Astrocyte of the spinal cord (primary cell): Measurements from ENCODE around the gene ZSCAN2.
"Not testable (repeated sequence)": the region's sequence is repeated elsewhere in the genome, so short reads cannot be mapped to it uniquely, and the experiment has no call there.

Source experiments
- DNase-seq: peaks from one replicate; pipeline ENCODE4 v3.0.0; 2011; ENCODE audit warnings: low read depth, low spot score
- H3K4me3 ChIP-seq: 2 replicates; pipeline ENCODE4 v1.5.1; 2011; ENCODE audit warnings: low read depth, mild to moderate bottlenecking, low read length, moderate library complexity
- in situ Hi-C: cut with HindIII; loops from 2 replicates; pipeline ENCODE4 v1.10.0; 2017; ENCODE audit warnings: low sequenced_read_pairs
- TF ChIP-seq, protein P1 (sequence below): IDR thresholded peaks from 2 replicates; pipeline ENCODE4 v1.5.1; 2012; ENCODE audit warnings: low read depth, mild to moderate bottlenecking, low read length, inconsistent platforms

ZSCAN2 gene

DNA sequence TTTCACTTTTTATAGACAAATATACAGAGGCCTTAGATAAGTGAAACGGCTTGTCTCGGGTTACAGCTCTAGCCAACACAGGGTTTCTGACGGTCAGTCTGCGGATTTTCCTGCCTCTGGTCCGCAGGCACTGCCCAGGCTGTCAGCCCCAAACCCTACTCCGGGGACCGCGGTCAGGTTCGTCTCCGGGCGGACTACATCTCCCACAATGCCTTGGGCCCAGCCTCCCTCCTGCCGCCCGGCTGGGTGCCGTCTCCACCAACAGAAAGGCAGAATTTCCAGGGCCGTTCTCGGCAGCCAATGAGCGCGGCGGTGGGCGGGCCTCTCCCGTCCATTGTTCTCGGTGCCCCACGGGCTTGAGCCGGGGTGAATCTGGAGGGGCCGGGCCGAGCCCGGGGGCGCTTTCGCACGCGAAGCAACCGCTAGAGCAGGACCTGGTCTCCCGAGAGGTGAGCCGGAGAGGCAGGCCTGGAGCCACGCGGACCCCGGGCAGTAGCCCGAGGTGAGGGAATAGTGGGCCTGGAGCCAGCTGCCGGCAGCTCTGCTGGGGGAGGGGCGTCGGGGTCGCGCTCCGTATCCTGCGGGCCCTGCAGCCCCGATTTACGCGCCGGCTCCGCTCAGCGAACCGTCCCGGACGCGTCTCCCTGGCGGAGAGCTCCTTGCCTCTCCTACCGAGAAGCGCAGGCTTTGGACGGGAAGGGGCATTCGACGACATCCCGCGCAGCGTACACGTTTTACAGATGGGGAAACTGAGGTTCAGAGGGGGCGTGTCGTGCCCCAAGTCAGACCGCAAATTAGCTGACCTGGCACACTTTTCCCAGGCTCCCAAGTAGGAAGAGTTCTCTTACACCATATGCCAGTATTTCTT is at the start of gene ZSCAN2:
TSS of gene ZSCAN2 (plus strand) at position 323 of the 868 bp plus-strand sequence. CDS start 2,919 bp downstream, outside the sequence.
- TF ChIP-seq, protein P1, sequence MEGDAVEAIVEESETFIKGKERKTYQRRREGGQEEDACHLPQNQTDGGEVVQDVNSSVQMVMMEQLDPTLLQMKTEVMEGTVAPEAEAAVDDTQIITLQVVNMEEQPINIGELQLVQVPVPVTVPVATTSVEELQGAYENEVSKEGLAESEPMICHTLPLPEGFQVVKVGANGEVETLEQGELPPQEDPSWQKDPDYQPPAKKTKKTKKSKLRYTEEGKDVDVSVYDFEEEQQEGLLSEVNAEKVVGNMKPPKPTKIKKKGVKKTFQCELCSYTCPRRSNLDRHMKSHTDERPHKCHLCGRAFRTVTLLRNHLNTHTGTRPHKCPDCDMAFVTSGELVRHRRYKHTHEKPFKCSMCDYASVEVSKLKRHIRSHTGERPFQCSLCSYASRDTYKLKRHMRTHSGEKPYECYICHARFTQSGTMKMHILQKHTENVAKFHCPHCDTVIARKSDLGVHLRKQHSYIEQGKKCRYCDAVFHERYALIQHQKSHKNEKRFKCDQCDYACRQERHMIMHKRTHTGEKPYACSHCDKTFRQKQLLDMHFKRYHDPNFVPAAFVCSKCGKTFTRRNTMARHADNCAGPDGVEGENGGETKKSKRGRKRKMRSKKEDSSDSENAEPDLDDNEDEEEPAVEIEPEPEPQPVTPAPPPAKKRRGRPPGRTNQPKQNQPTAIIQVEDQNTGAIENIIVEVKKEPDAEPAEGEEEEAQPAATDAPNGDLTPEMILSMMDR = no peak
- in situ Hi-C loops = no loop called here
- DNase-seq = peak; percentile 95
- H3K4me3 ChIP-seq = peak within 1 kb of the TSS; percentile 63

DNA sequence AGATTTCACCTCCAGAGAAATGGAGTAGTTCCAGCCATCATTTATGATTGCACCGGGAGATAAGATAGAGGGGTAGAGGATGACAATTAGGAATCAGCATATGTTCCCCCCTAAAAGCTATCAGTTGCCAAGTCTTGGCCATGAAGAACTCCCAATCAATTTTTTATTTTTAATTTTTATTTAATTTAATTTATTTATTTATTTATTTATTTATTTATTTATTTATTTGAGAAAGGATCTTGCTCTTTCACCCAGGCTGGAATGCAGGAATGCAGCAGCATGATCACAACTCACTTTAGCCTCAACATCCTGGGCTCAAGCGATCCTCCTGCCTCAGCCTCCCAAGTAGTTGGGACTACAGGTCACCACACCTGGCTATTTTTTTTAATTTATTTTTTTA is 49.2 kb upstream of the ZSCAN2 start:
- H3K4me3 ChIP-seq, in situ Hi-C loops, DNase-seq: not testable (repeated sequence)

DNA sequence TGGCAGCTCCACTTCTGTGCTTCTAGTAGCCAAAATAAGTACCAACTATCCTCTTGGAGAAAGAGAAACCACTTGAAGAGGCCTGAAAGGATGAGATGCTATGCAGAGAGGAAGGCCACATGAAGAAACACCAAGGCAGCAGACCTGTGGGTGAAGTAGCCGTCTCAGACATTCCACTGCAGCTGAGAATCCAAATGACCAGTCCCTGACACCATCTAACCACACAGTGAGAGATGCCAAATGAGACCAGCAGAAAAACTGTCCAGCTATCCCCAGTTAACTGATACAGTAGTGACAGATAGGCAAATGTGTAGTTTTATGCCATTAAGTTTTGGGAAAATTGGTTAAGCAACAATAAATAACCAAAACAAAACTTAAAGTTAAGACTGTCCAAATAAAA is 47.9 kb upstream of the ZSCAN2 start:
- peak; percentile 28 for DNase-seq

DNA sequence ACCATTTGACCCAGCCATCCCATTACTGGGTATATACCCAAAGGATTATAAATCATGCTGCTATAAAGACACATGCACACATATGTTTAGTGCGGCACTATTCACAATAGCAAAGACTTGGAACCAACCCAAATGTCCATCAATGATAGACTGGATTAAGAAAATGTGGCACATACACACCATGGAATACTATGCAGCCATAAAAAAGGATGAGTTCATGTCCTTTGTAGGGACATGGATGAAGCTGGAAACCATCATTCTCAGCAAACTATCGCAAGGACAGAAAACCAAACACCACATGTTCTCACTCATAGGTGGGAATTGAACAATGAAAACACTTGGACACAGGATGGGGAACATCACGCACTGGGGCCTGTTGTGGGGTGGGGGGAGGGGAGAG is 44.1 kb upstream of the ZSCAN2 start:
- in situ Hi-C loops, DNase-seq: not testable (repeated sequence)

More for the DNA sequence above, 47.9 kb upstream of the ZSCAN2 start:
- TF ChIP-seq, protein P1 = no peak
- in situ Hi-C loops = no loop called here
- no peak overlapping the region for H3K4me3 ChIP-seq

DNA sequence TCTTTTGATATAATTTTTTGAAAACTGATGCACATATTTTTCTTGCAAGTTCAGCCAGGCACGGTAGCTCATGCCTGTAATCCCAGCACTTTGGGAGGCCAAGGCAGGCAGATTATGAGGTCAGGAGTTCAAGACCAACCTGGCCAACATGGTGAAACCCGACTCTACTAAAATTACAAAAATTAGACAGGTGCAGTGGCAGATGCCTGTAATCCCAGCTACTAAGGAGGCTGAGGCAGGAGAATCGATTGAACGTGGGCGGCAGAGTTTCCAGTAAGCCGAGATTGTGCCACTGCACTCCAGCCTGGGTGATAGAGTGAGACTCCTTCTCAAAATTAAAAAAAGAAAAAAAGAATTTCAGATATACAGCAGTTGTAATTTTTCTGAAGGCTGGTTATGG is 32.8 kb upstream of the ZSCAN2 start:
- H3K4me3 ChIP-seq, in situ Hi-C loops, DNase-seq: not testable (repeated sequence)

More for the DNA sequence above, 44.1 kb upstream of the ZSCAN2 start:
- H3K4me3 ChIP-seq = not testable (repeated sequence)

DNA sequence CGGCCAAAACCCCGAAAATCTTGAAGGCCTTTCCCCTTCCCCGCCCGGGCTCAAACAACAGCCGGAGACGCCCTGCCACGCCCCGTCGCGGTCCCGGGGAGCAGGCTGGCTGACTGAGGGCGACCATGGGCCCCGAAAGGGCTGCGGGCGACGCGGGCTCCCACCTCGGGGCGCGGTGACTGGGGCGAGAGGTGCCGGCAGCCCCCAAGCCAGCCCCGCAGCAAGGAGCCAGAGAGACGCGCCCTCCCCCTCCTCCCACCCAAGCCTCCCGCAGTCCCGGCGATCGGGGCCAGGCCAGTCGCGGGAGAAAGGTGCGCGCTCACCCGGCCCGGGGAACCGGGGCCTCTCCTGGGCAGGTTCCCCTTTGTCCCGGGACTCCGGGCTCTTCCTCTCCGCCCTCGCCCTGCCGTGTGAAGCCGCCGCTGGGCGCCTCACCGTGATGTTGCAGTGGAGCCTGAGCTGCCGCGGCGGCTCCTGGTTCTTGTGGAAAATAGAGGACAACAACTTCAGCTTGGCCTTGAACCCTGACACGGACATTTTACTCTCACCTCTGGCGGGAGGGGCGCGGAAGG is 30.6 kb upstream of the ZSCAN2 start:
- peak overlapping the region; percentile 77 for H3K4me3 ChIP-seq
- TF ChIP-seq, protein P1 = no peak
- peak; percentile 21 for DNase-seq
- in situ Hi-C loops = no loop called here

DNA sequence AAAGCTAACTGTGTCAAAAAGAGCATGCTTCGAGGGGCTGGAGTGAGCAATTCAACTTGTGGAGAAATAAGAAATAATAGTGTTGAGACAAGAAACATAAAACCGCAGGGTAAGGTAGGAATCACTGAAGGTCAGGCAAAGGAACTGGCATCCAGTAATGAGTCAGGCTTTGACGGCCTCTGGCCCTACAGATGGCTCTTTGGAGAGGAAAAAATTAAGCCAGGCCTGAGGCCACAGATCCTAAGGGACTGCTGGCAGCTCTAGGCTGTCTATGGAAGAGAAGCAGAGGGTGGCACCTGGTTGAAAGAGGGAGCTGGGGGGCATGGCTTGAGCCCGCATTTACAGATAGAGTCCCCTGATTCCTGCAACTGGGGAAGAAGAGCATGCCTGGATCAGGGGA is 28.6 kb upstream of the ZSCAN2 start:
- H3K4me3 ChIP-seq = no peak overlapping the region
- TF ChIP-seq, protein P1 = no peak
- no peak for DNase-seq
- in situ Hi-C loops = no loop called here

DNA sequence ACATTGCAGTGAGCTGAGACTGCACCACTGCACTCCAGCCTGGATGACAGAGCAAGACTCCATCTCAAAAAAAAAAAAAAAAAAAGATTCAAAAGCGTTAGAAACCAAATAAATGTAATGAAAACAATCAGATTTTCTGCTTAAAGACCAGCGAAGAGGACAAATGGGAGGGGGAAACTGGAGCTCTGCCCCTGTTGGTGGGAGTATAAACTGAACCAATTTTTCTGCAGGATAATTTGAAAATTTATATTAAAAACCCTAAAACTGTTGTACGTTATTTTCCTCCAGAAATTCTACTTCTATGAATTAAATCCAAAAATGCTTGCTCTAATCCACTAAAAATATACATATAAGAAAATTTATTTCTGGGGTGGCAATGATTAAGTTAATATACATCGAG is 25.3 kb upstream of the ZSCAN2 start:
- H3K4me3 ChIP-seq = no peak overlapping the region
- DNase-seq = no peak
- TF ChIP-seq, protein P1 = no peak
- in situ Hi-C loops = no loop called here

DNA sequence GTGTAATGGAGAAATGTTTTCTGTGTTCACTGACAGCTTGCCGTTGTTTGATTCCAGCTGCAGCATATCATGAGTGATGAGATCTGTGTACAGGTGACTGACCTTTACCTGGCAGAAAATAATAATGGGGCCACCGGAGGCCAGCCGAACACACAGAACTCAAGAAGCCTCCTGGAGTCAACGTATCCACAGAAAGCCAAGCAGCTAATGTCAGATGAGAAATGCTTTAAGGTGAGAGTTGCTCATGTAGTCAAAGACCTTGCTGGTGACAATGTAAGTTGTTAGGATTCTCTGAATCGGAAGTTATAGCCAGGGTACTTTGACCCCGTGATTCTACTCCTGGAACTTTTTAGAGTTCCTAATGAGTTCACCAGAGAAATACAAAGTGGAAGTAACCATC is 22.9 kb upstream of the ZSCAN2 start:
- DNase-seq, H3K4me3 ChIP-seq, in situ Hi-C loops: not testable (repeated sequence)

DNA sequence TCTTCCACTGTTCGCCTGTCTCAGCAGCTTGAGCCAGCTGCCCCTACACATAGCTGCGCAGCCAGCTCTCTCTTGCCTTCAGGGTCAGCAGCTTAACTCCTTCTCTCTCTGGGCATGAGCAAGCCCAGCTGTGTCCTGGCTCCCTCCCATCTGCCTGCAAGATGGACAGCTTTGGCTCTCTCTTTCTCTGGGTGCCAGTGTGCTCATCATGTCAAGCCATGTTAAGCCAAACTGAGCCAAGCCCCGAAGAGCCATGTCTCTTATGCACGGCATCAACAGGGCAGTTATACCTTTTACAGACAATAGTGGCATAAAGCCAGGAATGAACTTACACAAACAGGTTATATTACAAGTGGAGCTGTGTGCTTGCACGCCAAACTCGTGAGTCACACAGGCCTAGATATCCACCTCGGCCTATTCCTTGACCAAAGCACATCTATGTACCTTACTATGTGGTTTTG is 21.5 kb upstream of the ZSCAN2 start:
- H3K4me3 ChIP-seq, in situ Hi-C loops: not testable (repeated sequence)
- peak; percentile 65 for DNase-seq

DNA sequence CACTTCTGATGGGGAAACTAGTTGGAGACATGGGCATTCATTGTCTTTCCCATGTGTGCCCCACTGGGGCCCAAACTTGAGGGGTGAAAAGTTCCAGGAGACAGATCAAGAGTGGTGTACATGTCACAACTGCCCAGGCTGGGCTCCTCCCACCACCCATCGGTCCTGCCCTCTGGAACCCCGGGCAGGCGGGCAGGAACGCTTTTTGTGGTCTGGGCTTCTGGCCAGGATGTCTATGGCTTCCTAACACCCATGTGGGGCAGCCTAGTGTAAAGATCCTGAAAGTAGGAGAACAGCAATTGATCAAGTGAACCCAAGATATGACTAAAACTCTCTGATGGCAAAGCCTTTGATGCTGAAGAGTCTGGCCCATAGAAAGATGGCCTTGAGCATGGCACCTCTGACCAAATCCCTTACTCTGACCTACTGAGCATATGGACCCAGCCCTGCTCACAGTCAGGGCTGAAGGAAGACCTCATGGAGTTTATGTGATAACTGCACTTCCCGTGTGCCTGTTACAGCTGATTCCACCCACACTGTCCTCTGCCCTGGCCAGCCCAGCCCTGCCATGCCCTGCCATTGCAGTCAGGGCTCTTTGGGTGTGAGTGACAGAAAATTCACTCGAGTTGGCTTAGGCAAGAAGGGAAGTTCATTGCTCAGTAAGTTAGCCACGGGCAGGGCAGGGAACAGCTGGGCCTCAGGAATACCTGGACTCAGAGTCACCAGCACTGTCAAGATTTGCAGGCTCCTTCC is 19.0 kb upstream of the ZSCAN2 start:
- H3K4me3 ChIP-seq, DNase-seq, in situ Hi-C loops: not testable (repeated sequence)
